Common myeloid progenitor, CD34-positive (primary cell): ENCODE results near the gene SLCO1A2.

Source experiments
- CTCF ChIA-PET: fragments of 350-600 bp; sonication (Branson Sonifier 250); formaldehyde crosslinking; loops from one replicate; lab custom pipeline; 2021; ENCODE audit warnings: antibody characterized with exemption; lab: Charles Lee
- POLR2A ChIA-PET: fragments of 350-600 bp; sonication (Branson Sonifier 250); formaldehyde crosslinking; loops from one replicate; lab custom pipeline; 2021; ENCODE audit warnings: antibody characterized with exemption; lab: Charles Lee
- DNase-seq, 3 donors: peaks; one replicate each; pipeline versions ENCODE4 v3.0.0 to v3.0.0-alpha.2; 2013
- H3K27ac ChIP-seq, 2 experiments: 1 replicate in 1 of 2; 2 replicates in 1 of 2; pipeline ENCODE4 v1.7.0; 2013; ENCODE audit warnings: inconsistent platforms in 2 of 2, low read length in 2 of 2, mild to moderate bottlenecking in 2 of 2, low read depth in 1 of 2, moderate library complexity in 1 of 2; ENCODE audit not compliant: severe bottlenecking in 2 of 2, insufficient read depth in 1 of 2, poor library complexity in 1 of 2
- H3K27me3 ChIP-seq, 5 experiments: replicated peaks in 2 of 5; 1 replicate in 3 of 5; 2 replicates in 2 of 5; pipeline versions ENCODE4 v1.6.1 to v1.7.0; 2013; ENCODE audit warnings: low read length in 4 of 5, mild to moderate bottlenecking in 2 of 5, moderate library complexity in 2 of 5, inconsistent platforms in 1 of 5; ENCODE audit not compliant: insufficient read depth in 5 of 5, control insufficient read depth in 4 of 5
- H3K36me3 ChIP-seq, 4 experiments: 1 replicate in 2 of 4; 2 replicates in 2 of 4; pipeline versions ENCODE4 v1.6.1 to v1.7.0; 2013; ENCODE audit warnings: low read length in 3 of 4, control low read depth in 1 of 4, mild to moderate bottlenecking in 1 of 4; ENCODE audit not compliant: control insufficient read depth in 4 of 4, insufficient read depth in 4 of 4
- H3K4me1 ChIP-seq, 4 experiments: 1 replicate in 3 of 4; 2 replicates in 1 of 4; pipeline versions ENCODE4 v1.6.1 to v1.7.1; 2013; ENCODE audit warnings: low read length in 3 of 4, mild to moderate bottlenecking in 3 of 4, control low read depth in 1 of 4, inconsistent platforms in 1 of 4, moderate library complexity in 1 of 4; ENCODE audit not compliant: control insufficient read depth in 4 of 4, insufficient read depth in 4 of 4; ENCODE audit errors: control extremely low read depth in 1 of 4
- H3K4me3 ChIP-seq, 7 experiments: 1 replicate in 4 of 7; 2 replicates in 3 of 7; pipeline versions ENCODE4 v1.5.1 to v1.7.0; 2013; ENCODE audit warnings: mild to moderate bottlenecking in 7 of 7, low read length in 6 of 7, moderate library complexity in 6 of 7, inconsistent platforms in 2 of 7, low read depth in 2 of 7, control low read depth in 1 of 7; ENCODE audit not compliant: insufficient read depth in 4 of 7, control insufficient read depth in 1 of 7; ENCODE audit errors: extremely low read depth in 1 of 7
- H3K9me3 ChIP-seq, 5 experiments: 1 replicate in 4 of 5; 2 replicates in 1 of 5; pipeline versions ENCODE4 v1.6.1 to v1.7.1; 2013; ENCODE audit warnings: low read length in 4 of 5, mild to moderate bottlenecking in 2 of 5, inconsistent platforms in 1 of 5, low read depth in 1 of 5, moderate library complexity in 1 of 5; ENCODE audit not compliant: control insufficient read depth in 4 of 5, insufficient read depth in 2 of 5; ENCODE audit errors: control extremely low read depth in 1 of 5
- WGBS: methylation state at CpG from one replicate; pipeline ENCODE4 v1.1.5; 2013; ENCODE audit not compliant: insufficient coverage; 5-methylcytosine and 5-hydroxymethylcytosine counted together

The SLCO1A2 gene

GRCh38 chr12:21330682-21331253, 3.9 kb downstream of the SLCO1A2 start:
- H3K9me3 ChIP-seq: peaks cover 1 to 10% (median 3%) of the 10 kb centered on the region in 5 experiments
- H3K4me1 ChIP-seq: no peaks in the 10 kb centered on the region
- DNase-seq: peak in 1 of 3 donors; percentile 2
- H3K27me3 ChIP-seq: no peaks in the 10 kb centered on the region
- ChIA-PET POLR2A (no interaction called here), CTCF (no interaction called here)
- no peaks in the 10 kb centered on the region for H3K36me3 ChIP-seq
- no peak overlapping the region for H3K27ac ChIP-seq
- WGBS: 100% methylated on average over 1 of the region's 1 CpG
- no peak overlapping the region for H3K4me3 ChIP-seq

GRCh38 chr12:21328578-21328977, 6.1 kb downstream of the SLCO1A2 start:
- Histone ChIP-seq H3K27me3 (no peaks in the 10 kb centered on the region), H3K9me3 (peaks cover 2 to 12% (median 3%) of the 10 kb centered on the region in 5 experiments), H3K4me3 (no peak overlapping the region), H3K27ac (no peak overlapping the region), H3K4me1 (no peaks in the 10 kb centered on the region), H3K36me3 (no peaks in the 10 kb centered on the region)
- CTCF ChIA-PET: interaction anchor here (1.3 kb wide), 1 partner anchor 108 kb away, joined by 3 read pairs; no protein-coding TSS in a partner anchor
- POLR2A ChIA-PET: no interaction called here
- DNase-seq: no peak

GRCh38 chr12:21324551-21324950, 10.2 kb downstream of the SLCO1A2 start:
- H3K4me1 ChIP-seq: no peaks in the 10 kb centered on the region
- ChIA-PET CTCF (no interaction called here), POLR2A (no interaction called here)
- H3K27ac ChIP-seq: no peak overlapping the region
- no peaks in the 10 kb centered on the region for H3K27me3 ChIP-seq
- peaks cover 0 to 8% (median 3%) of the 10 kb centered on the region in 5 experiments for H3K9me3 ChIP-seq
- H3K4me3 ChIP-seq: no peak overlapping the region
- WGBS: no CpG with 5 or more reads among the region's 1 CpG
- DNase-seq: no peak
- no peaks in the 10 kb centered on the region for H3K36me3 ChIP-seq

- no peak overlapping the region for H3K27ac ChIP-seq
- no peaks in the 10 kb centered on the region for H3K27me3 ChIP-seq
- H3K4me1 ChIP-seq: no peaks in the 10 kb centered on the region
- H3K4me3 ChIP-seq: no peak overlapping the region
- no peak for DNase-seq
- H3K36me3 ChIP-seq: no peaks in the 10 kb centered on the region
- no CpG with 5 or more reads among the region's 2 CpGs for WGBS
- ChIA-PET POLR2A (no interaction called here), CTCF (no interaction called here)
- H3K9me3 ChIP-seq: peaks cover 0 to 8% (median 3%) of the 10 kb centered on the region in 5 experiments
Measured at GRCh38 chr12:21323736-21324135, 11.0 kb downstream of the SLCO1A2 start.

GRCh38 chr12:21308785-21309184, 25.9 kb downstream of the SLCO1A2 start:
- WGBS: 100% methylated on average over 1 of the region's 1 CpG
- ChIA-PET POLR2A (no interaction called here), CTCF (no interaction called here)
- Histone ChIP-seq H3K9me3 (no peaks in the 10 kb centered on the region), H3K27me3 (no peaks in the 10 kb centered on the region), H3K4me1 (no peaks in the 10 kb centered on the region), H3K4me3 (no peak overlapping the region), H3K27ac (no peak overlapping the region), H3K36me3 (no peaks in the 10 kb centered on the region)
- no peak for DNase-seq

GRCh38 chr12:21305661-21306060, 29.1 kb downstream of the SLCO1A2 start:
- Histone ChIP-seq H3K27me3 (no peaks in the 10 kb centered on the region), H3K27ac (no peak overlapping the region), H3K4me3 (no peak overlapping the region), H3K9me3 (no peaks in the 10 kb centered on the region), H3K36me3 (no peaks in the 10 kb centered on the region), H3K4me1 (no peaks in the 10 kb centered on the region)
- ChIA-PET POLR2A (no interaction called here), CTCF (no interaction called here)
- DNase-seq: no peak
- no CpG with 5 or more reads among the region's 1 CpG for WGBS

GRCh38 chr12:21300632-21301031, 34.1 kb downstream of the SLCO1A2 start:
- ChIA-PET POLR2A (no interaction called here), CTCF (no interaction called here)
- Histone ChIP-seq H3K4me1 (no peaks in the 10 kb centered on the region), H3K27me3 (no peaks in the 10 kb centered on the region), H3K9me3 (no peaks in the 10 kb centered on the region), H3K27ac (no peak overlapping the region), H3K36me3 (no peaks in the 10 kb centered on the region), H3K4me3 (no peak overlapping the region)
- DNase-seq: no peak
- no CpG with 5 or more reads among the region's 1 CpG for WGBS
